Left ventricle myocardium superior (tissue), 1 donor: ENCODE data around the gene ARSG. TPM values are rescaled to one million over a fixed set of nuclear protein-coding genes. Genes with fewer than 3 reads are reported as not detected.
"Not testable (repeated sequence)": the region's sequence is repeated elsewhere in the genome, so short reads cannot be mapped to it uniquely, and the experiment has no call there.

Source experiments
- ATAC-seq: fragments of 200-7000 bp; cut with Tn5 transposase; one replicate; pipeline ENCODE4 v1.9.1; 2020; ENCODE audit warnings: mild to moderate bottlenecking, moderate library complexity
- DNase-seq: peaks from one replicate; pipeline ENCODE4 v3.0.0-alpha.2; 2020
- intact Hi-C: fragments of 100-400 bp; cut with micrococcal nuclease; formaldehyde crosslinking; loops from one replicate; pipeline ENCODE4 v1.11.0; 2022
- total RNA-seq: library from RNA; stranded (reverse); fragmentation: NEBNext Ultra II Directional; extraction: Animal tissue kit (Norgen Biotek cat#: 25700); gene quantifications from one replicate; pipeline ENCODE4 v1.2.1, GENCODE V29; 2021
- donor health status: DM: no; HTN: yes; CAD: no; lungs with severe emphysema.

ARSG gene
- total RNA-seq, 1 donor from 2014 or later = 3.3 TPM

GRCh38 chr17:68299817-68300216 lies 8.5 kb downstream of the ARSG start:
- intact Hi-C loops = no loop called here
- no peak for DNase-seq
- ATAC-seq = no peak

- no peak for DNase-seq
- ATAC-seq = no peak
- intact Hi-C loops = no loop called here
Measured at GRCh38 chr17:68301438-68301959, 10.2 kb downstream of the ARSG start.

GRCh38 chr17:68302066-68302564 lies 10.8 kb downstream of the ARSG start:
- intact Hi-C loops = no loop called here
- no peak for ATAC-seq
- no peak for DNase-seq

GRCh38 chr17:68302666-68303065 lies 11.4 kb downstream of the ARSG start:
- no peak for ATAC-seq
- intact Hi-C loops = no loop called here
- DNase-seq = no peak

- DNase-seq (no peak), ATAC-seq (no peak)
- intact Hi-C loops = no loop called here
Measured at GRCh38 chr17:68304706-68305105, 13.4 kb downstream of the ARSG start.

- DNase-seq (no peak), ATAC-seq (no peak)
Measured at GRCh38 chr17:68305142-68305541, 13.8 kb downstream of the ARSG start.

GRCh38 chr17:68306819-68307218 lies 15.5 kb downstream of the ARSG start:
- ATAC-seq = no peak
- DNase-seq = no peak
- intact Hi-C loops = no loop called here

More at GRCh38 chr17:68305142-68305541, 13.8 kb downstream of the ARSG start:
- intact Hi-C loops = no loop called here

- ATAC-seq (no peak), DNase-seq (no peak)
- intact Hi-C loops = no loop called here
Measured at GRCh38 chr17:68307443-68307842, 16.1 kb downstream of the ARSG start.

- ATAC-seq, DNase-seq, intact Hi-C loops: not testable (repeated sequence)
Measured at GRCh38 chr17:68308486-68308885, 17.2 kb downstream of the ARSG start.

GRCh38 chr17:68309066-68309670 lies 17.9 kb downstream of the ARSG start:
- intact Hi-C loops, ATAC-seq: not testable (repeated sequence)

GRCh38 chr17:68310152-68310551 lies 18.9 kb downstream of the ARSG start:
- no peak for DNase-seq
- intact Hi-C loops = no loop called here
- no peak for ATAC-seq

More at GRCh38 chr17:68309066-68309670, 17.9 kb downstream of the ARSG start:
- DNase-seq = not testable (repeated sequence)

GRCh38 chr17:68314916-68315535 lies 23.7 kb downstream of the ARSG start:
- intact Hi-C loops = no loop called here
- ATAC-seq = no peak

GRCh38 chr17:68315930-68316329 lies 24.6 kb downstream of the ARSG start:
- DNase-seq (no peak), ATAC-seq (no peak)
- intact Hi-C loops = no loop called here

More at GRCh38 chr17:68314916-68315535, 23.7 kb downstream of the ARSG start:
- no peak for DNase-seq

GRCh38 chr17:68317458-68317857 lies 26.2 kb downstream of the ARSG start:
- intact Hi-C loops = no loop called here
- no peak for ATAC-seq
- no peak for DNase-seq

GRCh38 chr17:68318103-68318991 lies 27.1 kb downstream of the ARSG start:
- DNase-seq = no peak
- intact Hi-C loops = no loop called here

GRCh38 chr17:68319410-68320162 lies 28.3 kb downstream of the ARSG start:
- intact Hi-C loops = no loop called here
- DNase-seq = no peak
- peak; percentile 59 for ATAC-seq

More at GRCh38 chr17:68318103-68318991, 27.1 kb downstream of the ARSG start:
- peak; percentile 26 for ATAC-seq

GRCh38 chr17:68320311-68320865 lies 29.1 kb downstream of the ARSG start:
- no peak for DNase-seq
- intact Hi-C loops = no loop called here
- no peak for ATAC-seq

GRCh38 chr17:68320943-68321555 lies 29.8 kb downstream of the ARSG start:
- no peak for ATAC-seq
- no peak for DNase-seq
- intact Hi-C loops = no loop called here
